Vagina (tissue), 2 donors: Measurements from ENCODE around the gene CEP128. TPM values are rescaled to one million over a fixed set of nuclear protein-coding genes. Genes with fewer than 3 reads are reported as not detected.

Experiments
- DNase-seq, 2 donors: peaks; one replicate each; pipeline ENCODE4 v3.0.0-alpha.2; 2017; ENCODE audit errors: extremely low spot score in 2 of 2
- H3K27ac ChIP-seq: fragments of 200-600 bp; sonication (generic); one replicate; pipeline ENCODE4 v1.5.1; 2019
- H3K27me3 ChIP-seq: fragments of 200-600 bp; sonication (generic); one replicate; pipeline ENCODE4 v1.5.1; 2019
- H3K36me3 ChIP-seq, 2 donors: fragments of 200-600 bp; sonication (generic); one replicate each; pipeline ENCODE4 v1.5.1; 2017 to 2019
- H3K4me1 ChIP-seq: fragments of 200-600 bp; sonication (generic); one replicate; pipeline ENCODE4 v1.5.1; 2019
- H3K4me3 ChIP-seq, 2 donors: fragments of 200-600 bp; sonication (generic); 1 replicate in 1 of 2; 2 replicates in 1 of 2; pipeline ENCODE4 v1.5.1; 2016 to 2019
- H3K9me3 ChIP-seq: fragments of 200-600 bp; sonication (generic); one replicate; pipeline ENCODE4 v1.5.1; 2019
- POLR2A ChIP-seq, 2 donors: fragments of 450-650 bp; IDR thresholded peaks; one replicate each; pipeline ENCODE4 v1.6.1; 2017; ENCODE audit warnings: antibody characterized with exemption in 2 of 2, mild to moderate bottlenecking in 2 of 2, moderate library complexity in 2 of 2
- POLR2AphosphoS5 ChIP-seq, 2 donors: sonication (generic); formaldehyde crosslinking; IDR thresholded peaks; one replicate each; pipeline ENCODE4 v1.9.0; 2017; ENCODE audit warnings: antibody characterized with exemption in 2 of 2, mild to moderate bottlenecking in 2 of 2, low read depth in 1 of 2; ENCODE audit not compliant: insufficient read depth in 1 of 2
- intact Hi-C: fragments of 100-400 bp; cut with DNase I; formaldehyde crosslinking; loops from one replicate; pipeline ENCODE4 v1.15.1; 2023
- total RNA-seq: library from RNA; depleted of rRNA; stranded (reverse); fragments of >200 nt; gene quantifications from one replicate; pipeline ENCODE4 v1.2.3, GENCODE V29; 2016
- TF ChIP-seq, protein P1 (sequence below), 3 experiments: fragments of 450-650 bp in 2 of 3; fragments of 200-600 bp in 1 of 3; sonication (generic) in 1 of 3; IDR thresholded peaks; one replicate each; pipeline ENCODE4 v1.5.1; 2017 to 2019; ENCODE audit warnings: antibody characterized with exemption in 3 of 3, mild to moderate bottlenecking in 2 of 3, moderate library complexity in 2 of 3

CEP128 gene
- total RNA-seq, 1 donor from 2014 or later = 6.6 TPM

- no peak overlapping the region for H3K27ac ChIP-seq
- no peak overlapping the region for H3K4me3 ChIP-seq
- no peaks in the 10 kb centered on the region for H3K36me3 ChIP-seq
- TF ChIP-seq, protein P1, sequence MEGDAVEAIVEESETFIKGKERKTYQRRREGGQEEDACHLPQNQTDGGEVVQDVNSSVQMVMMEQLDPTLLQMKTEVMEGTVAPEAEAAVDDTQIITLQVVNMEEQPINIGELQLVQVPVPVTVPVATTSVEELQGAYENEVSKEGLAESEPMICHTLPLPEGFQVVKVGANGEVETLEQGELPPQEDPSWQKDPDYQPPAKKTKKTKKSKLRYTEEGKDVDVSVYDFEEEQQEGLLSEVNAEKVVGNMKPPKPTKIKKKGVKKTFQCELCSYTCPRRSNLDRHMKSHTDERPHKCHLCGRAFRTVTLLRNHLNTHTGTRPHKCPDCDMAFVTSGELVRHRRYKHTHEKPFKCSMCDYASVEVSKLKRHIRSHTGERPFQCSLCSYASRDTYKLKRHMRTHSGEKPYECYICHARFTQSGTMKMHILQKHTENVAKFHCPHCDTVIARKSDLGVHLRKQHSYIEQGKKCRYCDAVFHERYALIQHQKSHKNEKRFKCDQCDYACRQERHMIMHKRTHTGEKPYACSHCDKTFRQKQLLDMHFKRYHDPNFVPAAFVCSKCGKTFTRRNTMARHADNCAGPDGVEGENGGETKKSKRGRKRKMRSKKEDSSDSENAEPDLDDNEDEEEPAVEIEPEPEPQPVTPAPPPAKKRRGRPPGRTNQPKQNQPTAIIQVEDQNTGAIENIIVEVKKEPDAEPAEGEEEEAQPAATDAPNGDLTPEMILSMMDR (IDR thresholded peaks at IDR 0.05) = no peak
- TF ChIP-seq POLR2A (IDR thresholded peaks at IDR 0.05) = no peak
- no peak for TF ChIP-seq POLR2AphosphoS5 (IDR thresholded peaks at IDR 0.05; ENCODE audit: insufficient read depth in 1 of 2, low read depth in 1 of 2)
- DNase-seq = no peak
- no peaks in the 10 kb centered on the region for H3K4me1 ChIP-seq
- H3K9me3 ChIP-seq = no peaks in the 10 kb centered on the region
- intact Hi-C loops = no loop called here
- H3K27me3 ChIP-seq = no peaks in the 10 kb centered on the region
Measured at GRCh38 chr14:80560800-80561657, 380.5 kb downstream of the CEP128 start.

DNA sequence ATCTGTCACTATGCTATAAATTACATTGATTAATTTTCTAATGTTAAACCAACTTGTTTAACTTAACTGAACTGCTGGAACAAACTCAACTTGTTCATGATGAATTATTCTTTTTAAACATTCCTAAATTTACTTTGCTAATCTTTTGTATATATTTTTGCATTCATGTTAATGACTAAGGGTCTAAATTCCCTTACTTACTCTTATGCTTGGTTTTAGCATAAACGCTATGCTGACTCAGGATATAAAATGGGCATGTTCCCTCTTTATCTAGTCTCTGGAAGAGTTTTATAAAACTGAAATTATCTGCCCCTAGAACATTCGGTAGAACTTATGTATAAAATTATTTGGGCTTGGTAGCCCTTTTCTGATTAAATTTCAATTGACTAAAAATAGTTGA, 387.4 kb downstream of the CEP128 start:
- intact Hi-C loops = loop anchor here (5.0 kb wide), 1 partner anchor 1623 kb away; no protein-coding TSS in a partner anchor
- no peaks in the 10 kb centered on the region for H3K9me3 ChIP-seq
- H3K27ac ChIP-seq = no peak overlapping the region
- no peaks in the 10 kb centered on the region for H3K36me3 ChIP-seq
- DNase-seq = no peak
- H3K4me1 ChIP-seq = peaks cover 5% of the 10 kb centered on the region
- no peaks in the 10 kb centered on the region for H3K27me3 ChIP-seq
- TF ChIP-seq POLR2AphosphoS5 (IDR thresholded peaks at IDR 0.05; ENCODE audit: insufficient read depth in 1 of 2, low read depth in 1 of 2) = no peak
- TF ChIP-seq POLR2A (IDR thresholded peaks at IDR 0.05) = no peak
- TF ChIP-seq, protein P1 (IDR thresholded peaks at IDR 0.05) = no peak
- no peak overlapping the region for H3K4me3 ChIP-seq

- intact Hi-C loops = no loop called here
- no peaks in the 10 kb centered on the region for H3K9me3 ChIP-seq
- H3K27me3 ChIP-seq = no peaks in the 10 kb centered on the region
- no peak for DNase-seq
- H3K36me3 ChIP-seq = no peaks in the 10 kb centered on the region
- no peak overlapping the region for H3K4me3 ChIP-seq
- no peak overlapping the region for H3K27ac ChIP-seq
- peaks cover 9% of the 10 kb centered on the region for H3K4me1 ChIP-seq
- no peak for TF ChIP-seq POLR2AphosphoS5 (IDR thresholded peaks at IDR 0.05; ENCODE audit: insufficient read depth in 1 of 2, low read depth in 1 of 2)
- TF ChIP-seq, protein P1 (IDR thresholded peaks at IDR 0.05) = no peak
- no peak for TF ChIP-seq POLR2A (IDR thresholded peaks at IDR 0.05)
Measured at GRCh38 chr14:80549141-80549540, 392.4 kb downstream of the CEP128 start.

DNA sequence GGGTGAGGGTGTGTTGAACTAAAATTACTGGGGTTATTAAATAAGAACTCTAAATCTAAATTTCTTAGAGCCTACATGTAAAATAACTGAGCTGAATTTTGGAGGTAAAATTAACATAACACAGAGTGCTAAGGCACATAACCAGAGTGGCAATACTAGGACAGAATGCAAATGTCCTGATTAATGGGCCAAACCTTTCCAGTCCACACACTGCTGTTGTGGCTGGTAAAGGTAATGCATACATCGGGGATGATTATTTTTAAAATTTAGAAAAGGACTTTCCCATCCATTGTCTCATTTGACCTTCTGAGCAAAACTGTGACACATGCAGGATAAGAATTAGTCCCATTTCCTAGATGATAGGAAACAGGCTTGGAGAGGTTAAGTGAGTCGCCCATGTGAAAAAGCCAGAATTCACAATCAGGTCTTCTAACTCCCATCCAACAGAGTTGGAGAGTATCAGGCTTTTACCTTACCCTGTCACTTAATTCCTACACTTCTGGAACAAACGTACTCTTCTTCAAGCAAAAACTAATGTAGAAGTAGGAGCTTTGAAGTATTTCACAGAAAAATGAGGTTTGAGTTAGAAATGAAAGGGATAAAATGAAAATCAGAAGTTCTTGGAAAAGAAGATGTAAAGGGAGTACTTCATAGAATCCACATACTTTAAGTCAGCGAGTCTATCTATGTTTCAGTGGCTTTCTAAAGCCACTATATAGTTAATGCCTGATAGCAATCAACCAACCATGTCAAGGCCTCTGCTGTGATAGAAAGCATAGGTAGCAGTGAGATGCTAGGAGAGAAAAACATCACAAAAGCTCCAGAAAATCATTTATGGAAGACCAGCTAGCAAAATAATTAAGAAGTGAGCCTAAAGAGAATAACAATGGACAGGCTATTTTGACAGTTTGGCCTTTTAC, 395.3 kb downstream of the CEP128 start:
- Histone ChIP-seq H3K9me3 (no peaks in the 10 kb centered on the region), H3K36me3 (no peaks in the 10 kb centered on the region), H3K4me1 (peaks cover 9% of the 10 kb centered on the region), H3K4me3 (no peak overlapping the region), H3K27me3 (no peaks in the 10 kb centered on the region), H3K27ac (no peak overlapping the region)
- TF ChIP-seq POLR2A (IDR thresholded peaks at IDR 0.05) (no peak), POLR2AphosphoS5 (IDR thresholded peaks at IDR 0.05; ENCODE audit: insufficient read depth in 1 of 2, low read depth in 1 of 2) (no peak)
- TF ChIP-seq, protein P1 (IDR thresholded peaks at IDR 0.05) = no peak
- intact Hi-C loops = no loop called here
- DNase-seq = no peak
